HG03103 (cell line): Measurements from ENCODE around the gene OR2J1.
"Not testable (repeated sequence)": the region's sequence is repeated elsewhere in the genome, so short reads cannot be mapped to it uniquely, and the experiment has no call there.

Source experiments
- ATAC-seq: cut with Tn5 transposase; IDR thresholded peaks from one replicate; pipeline ENCODE4 v1.9.1; 2021; ENCODE audit warnings: low read depth; ENCODE audit not compliant: unreplicated experiment

The OR2J1 gene

GRCh38 chr6:29099190-29099589 is at the start of gene OR2J1:
Gene OR2J1, plus strand, starts transcription at chr6:29099490. Its CDS starts 1,453 bp downstream, at chr6:29100943.
- no peak for ATAC-seq

DNA sequence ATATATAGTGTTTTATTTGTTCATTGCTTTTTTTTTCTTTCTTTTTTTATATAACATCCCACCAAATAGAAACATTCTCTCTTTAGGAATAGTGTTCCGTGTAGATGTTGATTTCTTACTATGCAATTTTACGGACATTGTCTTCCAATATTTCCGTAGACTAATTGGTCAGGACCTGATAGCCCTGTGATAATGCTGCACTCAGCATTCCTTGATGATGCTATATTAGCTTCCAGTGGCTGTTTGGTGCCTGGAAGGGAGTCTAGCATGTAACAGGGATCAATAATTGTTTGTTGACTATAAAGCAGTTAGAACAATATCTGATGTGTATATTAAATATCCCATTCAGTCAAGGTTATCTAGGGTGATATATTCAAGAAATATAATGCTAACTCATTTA is 47.6 kb upstream of the OR2J1 start:
- ATAC-seq = no peak

DNA sequence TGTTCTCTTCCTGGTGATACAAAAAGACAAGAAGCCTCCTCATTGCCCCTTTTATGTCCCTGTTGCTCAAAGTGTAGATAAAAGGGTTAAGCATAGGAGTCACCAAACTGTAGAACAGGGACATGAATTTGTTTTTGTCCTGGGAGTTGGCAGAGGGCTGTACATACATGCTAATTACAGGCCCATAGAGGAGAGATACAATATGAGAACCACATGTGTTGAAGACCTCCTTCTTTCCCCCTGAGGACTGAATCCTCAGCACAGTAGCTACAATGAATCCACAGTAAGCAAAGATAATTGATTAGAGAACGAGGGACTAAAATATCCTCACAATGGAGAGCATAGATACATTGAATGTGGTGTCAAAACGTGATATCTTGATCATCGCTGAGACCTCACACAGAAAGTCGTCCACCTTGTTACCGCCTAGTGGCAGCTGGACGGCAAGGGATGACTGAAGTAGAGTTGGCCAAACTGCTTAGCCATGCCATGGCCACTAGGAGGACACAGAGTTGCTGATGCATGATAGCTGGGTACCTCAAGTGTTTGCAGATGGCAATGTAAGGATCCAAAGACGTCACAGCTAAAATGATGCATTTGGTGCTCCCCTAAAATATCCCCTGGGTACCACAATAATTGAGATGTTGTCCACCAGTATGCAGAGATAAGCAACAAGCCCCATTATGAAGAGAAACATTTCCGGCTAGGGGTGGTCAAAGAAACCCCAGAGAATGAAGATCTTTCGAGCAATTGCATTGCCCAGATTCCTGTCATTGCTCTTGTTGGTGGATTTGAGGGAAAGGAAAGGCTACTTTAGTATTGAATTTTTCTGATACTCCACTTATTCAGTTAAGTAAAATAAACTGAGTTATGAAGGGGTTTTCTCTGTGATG is 27.2 kb upstream of the OR2J1 start:
- ATAC-seq = no peak

- ATAC-seq = no peak
Measured at GRCh38 chr6:29079203-29079602, 20.1 kb upstream of the OR2J1 start.

DNA sequence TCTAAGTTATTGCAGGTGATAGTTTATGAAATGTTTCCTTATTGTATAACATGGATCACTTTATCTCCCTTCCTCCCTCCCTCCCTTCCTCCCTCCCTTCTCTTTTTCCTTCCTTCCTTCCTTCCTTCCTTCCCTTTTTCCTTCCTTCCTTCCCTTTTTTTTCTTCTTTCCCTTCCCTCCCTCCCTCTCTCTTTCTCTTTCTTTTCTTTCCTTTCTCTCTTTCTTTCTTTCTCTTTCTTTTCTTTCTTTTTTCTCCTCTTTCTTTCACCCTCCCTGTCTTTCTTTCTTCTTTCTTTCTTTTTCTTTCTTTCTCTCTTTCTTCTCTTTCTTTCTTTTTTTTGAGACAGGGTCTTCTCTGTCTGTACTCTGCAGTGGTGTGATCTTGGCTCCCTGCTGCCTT is 18.0 kb upstream of the OR2J1 start:
- no peak for ATAC-seq

DNA sequence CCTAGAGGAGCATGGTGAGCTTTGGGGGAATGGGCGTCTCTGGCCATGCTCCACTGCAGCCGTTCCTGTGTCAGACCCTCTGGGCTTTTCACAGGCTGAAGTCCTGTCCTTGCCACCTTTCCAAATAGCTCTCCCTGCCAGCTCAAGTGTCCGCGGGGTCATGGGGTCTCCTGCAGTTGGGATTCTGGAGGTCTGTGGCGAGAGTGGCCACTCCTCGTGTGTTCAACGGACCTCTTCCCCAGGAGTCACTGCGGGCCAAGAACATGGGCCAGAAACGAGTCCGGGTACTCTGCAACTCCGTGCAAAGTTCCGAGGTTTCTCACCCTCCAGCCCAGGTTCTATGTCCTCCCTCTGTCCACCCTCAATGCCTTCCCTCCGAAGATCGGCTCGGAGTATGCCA is 16.8 kb upstream of the OR2J1 start:
- ATAC-seq = no peak

GRCh38 chr6:29087213-29087612 is 12.1 kb upstream of the OR2J1 start, which contains the start of gene OR2B3:
Gene OR2B3, minus strand, starts transcription at chr6:29087313. Its CDS starts 65 bp downstream, at chr6:29087248.
- no peak for ATAC-seq

GRCh38 chr6:29092957-29093356 is 6.3 kb upstream of the OR2J1 start:
- no peak for ATAC-seq

DNA sequence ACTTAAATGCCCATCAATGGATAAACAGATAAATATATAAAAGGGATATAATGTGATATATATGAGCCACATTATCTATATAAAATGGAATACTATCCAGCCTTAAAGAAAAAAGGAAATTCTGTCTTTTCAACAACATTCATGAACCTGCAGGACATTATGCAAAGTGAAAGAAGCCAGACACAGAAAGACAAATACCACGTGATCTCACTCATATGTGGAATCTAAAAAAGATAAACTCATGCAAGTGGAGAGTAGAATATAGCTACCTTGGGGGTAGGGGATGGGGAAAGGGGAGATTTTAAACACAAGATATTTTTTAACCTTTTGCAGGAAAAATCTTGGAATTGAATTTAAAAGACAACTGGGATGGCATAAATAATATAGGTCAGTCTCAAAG is 1.5 kb upstream of the OR2J1 start:
- ATAC-seq = no peak

GRCh38 chr6:29107758-29108157 is 8.5 kb downstream of the OR2J1 start, which contains the start of gene OR2J3:
Gene OR2J3, plus strand, starts transcription at chr6:29108058. Its CDS starts 3,833 bp downstream, at chr6:29111891.
- no peak for ATAC-seq

DNA sequence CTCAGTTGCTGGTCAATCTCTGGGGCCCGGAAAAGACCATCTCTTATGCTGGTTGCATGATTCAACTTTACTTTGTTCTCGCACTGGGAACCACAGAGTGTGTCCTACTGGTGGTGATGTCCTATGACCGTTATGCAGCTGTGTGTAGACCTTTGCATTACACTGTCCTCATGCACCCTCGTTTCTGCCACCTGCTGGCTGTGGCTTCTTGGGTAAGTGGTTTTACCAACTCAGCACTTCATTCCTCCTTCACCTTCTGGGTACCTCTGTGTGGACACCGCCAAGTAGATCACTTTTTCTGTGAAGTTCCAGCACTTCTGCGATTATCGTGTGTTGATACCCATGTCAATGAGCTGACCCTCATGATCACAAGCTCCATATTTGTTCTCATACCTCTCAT is 12.8 kb downstream of the OR2J1 start:
- ATAC-seq = no peak

- ATAC-seq = not testable (repeated sequence)
Measured at GRCh38 chr6:29114964-29115363, 15.7 kb downstream of the OR2J1 start.

DNA sequence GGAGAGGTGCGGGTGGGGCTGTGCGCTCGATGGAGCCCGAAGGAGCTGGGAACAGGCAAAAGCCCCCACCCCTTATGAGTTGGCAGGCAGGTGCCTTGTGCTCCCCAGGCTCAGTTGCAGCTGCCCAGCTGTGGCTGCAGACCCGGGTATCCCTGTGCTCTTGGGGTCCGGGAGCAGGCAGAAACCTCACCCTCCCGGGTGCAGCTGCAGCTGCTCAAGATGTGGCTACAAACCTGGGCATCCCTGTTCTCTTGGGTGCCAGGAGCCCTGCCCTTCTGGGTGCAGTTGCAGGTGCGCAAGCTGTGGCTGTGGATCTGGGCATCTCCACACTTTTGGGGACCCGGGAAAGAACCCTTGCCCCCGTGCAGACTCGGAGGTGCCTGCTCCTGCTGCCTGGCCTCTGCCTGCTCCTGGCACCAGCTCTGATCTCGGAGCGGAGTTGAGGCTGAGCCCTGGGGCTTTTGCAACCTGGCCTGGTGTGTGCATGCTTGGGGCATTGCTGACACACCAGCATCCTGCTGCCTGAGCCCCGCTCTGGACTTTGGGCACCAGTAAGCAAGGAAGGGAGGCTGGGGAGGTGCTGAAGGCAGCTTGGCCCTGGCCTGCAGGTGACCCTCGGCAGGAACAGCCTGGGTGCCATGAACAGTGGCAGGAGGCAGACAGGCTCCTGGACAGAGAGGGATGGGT is 30.2 kb downstream of the OR2J1 start:
- no peak for ATAC-seq

GRCh38 chr6:29130644-29131043 is 31.4 kb downstream of the OR2J1 start:
- no peak for ATAC-seq

DNA sequence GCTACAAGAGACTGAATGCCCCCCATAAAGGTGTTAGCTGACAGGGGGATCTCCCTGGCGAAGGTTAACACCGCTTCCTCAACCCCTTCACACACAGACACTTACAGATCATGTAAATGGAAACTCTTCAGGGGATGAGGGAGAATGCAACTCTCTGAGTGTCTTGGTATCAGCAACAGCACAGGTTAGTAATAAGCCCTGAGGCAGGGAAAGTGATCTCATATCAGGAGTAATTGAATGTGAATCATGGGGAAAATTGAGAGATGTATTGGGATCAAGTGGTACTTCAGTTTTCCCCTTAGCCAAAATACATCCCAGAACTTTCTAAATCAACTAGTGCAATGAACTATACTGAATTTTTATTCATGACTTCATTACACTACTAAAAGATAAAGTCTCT is 32.4 kb downstream of the OR2J1 start:
- no peak for ATAC-seq

- ATAC-seq = no peak
Measured at GRCh38 chr6:29137724-29138123, 38.4 kb downstream of the OR2J1 start.

DNA sequence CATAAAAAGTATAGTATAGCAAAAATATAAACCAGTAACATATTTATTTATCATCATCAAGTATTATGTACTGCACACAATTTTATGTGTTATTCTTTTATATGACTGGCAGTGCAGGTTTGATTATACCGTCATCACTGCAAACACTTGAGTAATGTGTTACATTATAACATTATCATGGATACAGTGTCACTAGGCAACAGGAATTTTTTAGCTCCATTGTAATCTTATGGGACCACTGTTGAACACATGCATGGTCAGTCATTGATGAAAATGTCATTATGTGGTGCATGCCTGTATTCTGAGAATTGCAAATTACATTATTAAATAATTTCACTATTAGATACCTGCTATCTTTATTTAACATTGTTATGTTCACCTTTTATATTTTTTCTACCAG is 42.3 kb downstream of the OR2J1 start:
- no peak for ATAC-seq

DNA sequence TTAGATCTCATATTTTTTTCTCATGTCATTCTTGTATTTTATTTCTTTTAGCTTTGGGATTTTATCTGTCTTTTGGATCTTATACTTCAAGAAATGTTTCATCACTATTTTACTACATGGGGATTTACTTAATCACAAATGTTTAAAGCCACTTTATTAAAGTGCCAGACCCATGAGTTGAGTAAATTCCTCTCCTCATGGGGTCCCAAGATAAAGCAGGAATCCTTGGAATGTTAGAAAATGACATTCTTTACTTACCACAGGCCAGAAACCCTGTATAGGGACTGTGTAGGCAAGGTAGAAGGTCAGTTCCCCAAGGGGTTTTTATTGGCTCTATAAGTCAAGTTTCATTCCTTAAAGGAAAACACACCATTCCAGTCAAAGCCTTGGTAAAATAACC is 43.0 kb downstream of the OR2J1 start:
- no peak for ATAC-seq

DNA sequence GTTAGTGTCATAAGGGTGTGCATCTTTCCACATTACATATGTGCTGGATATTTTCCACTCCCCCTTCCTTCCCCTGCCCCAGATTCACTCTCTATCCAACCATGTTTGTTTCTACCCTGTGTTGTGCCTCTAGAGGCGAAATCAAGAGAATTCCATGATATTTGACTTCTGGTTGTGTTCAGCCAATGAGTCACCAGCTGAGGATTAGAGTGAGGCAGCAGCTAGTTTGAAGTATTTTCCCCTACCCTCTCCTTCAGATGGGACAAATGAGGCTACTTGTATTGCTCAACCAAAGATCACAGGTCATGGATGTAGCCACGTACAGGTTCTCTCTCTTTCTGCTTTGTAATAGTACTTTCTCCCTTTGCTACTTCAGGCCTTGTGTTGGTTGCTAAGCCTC is 46.9 kb downstream of the OR2J1 start:
- ATAC-seq = no peak

DNA sequence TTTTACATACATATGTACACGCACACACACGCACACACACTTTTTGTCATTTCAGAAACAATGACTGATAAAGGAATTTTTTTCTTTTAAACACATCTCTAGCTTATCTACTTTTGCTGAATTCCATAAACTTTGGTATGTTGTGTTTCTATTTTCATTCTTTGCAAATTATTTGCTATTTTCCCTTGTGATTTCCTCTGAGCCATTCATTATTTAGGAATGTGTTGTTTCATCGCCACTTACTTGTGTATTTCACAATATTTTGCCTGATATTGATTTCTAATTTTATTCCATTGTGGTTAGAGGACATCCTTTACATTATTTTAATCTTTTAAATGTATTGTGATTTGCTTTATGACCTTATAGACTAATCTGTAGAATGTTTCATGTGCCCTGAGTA is 47.8 kb downstream of the OR2J1 start:
- no peak for ATAC-seq

- ATAC-seq = not testable (repeated sequence)
Measured at GRCh38 chr6:29149444-29149843, 50.2 kb downstream of the OR2J1 start.
